ENCODE results near the gene FSTL3. TPM values are rescaled to one million over a fixed set of nuclear protein-coding genes. Genes with fewer than 3 reads are reported as not detected.
A peak's percentile ranks its signal among the peaks of the same experiment; 100 is the strongest.

Gene FSTL3
- total RNA-seq, 4 donors from 2014 or later = 120 to 212 (median 152) TPM

GRCh38 chr19:676007-676338, 219 bp upstream of the FSTL3 start:
- no peak for TF ChIP-seq CTCF (IDR thresholded peaks at IDR 0.05)
- DNase-seq (ENCODE audit: low spot score) = no peak
- no peak for ATAC-seq (ENCODE audit: low FRiP score)

- DNase-seq (ENCODE audit: low spot score) = peak; percentile 64
- no peak for TF ChIP-seq CTCF (IDR thresholded peaks at IDR 0.05)
- ATAC-seq (ENCODE audit: low FRiP score) = peak; percentile 38
Measured at GRCh38 chr19:677201-677600, 1.0 kb downstream of the FSTL3 start.

- ATAC-seq (ENCODE audit: low FRiP score) (no peak), DNase-seq (ENCODE audit: low spot score) (no peak)
- no peak for TF ChIP-seq CTCF (IDR thresholded peaks at IDR 0.05)
Measured at GRCh38 chr19:677601-678436, 1.6 kb downstream of the FSTL3 start.

- TF ChIP-seq CTCF (IDR thresholded peaks at IDR 0.05) = no peak
- ATAC-seq (ENCODE audit: low FRiP score) (no peak), DNase-seq (ENCODE audit: low spot score) (no peak)
Measured at GRCh38 chr19:678791-679388, 2.7 kb downstream of the FSTL3 start.

GRCh38 chr19:679418-680286, 3.5 kb downstream of the FSTL3 start:
- no peak for DNase-seq (ENCODE audit: low spot score)
- no peak for TF ChIP-seq CTCF (IDR thresholded peaks at IDR 0.05)
- peak; percentile 37 for ATAC-seq (ENCODE audit: low FRiP score)

GRCh38 chr19:680287-681028, 4.3 kb downstream of the FSTL3 start:
- DNase-seq (ENCODE audit: low spot score) (peak; percentile 99), ATAC-seq (ENCODE audit: low FRiP score) (peak; percentile 79)
- peak in 1 of 3 donors; percentile 23 for TF ChIP-seq CTCF (IDR thresholded peaks at IDR 0.05)
